UCSD-AML1 (cell line): ENCODE data around the gene JPH2.

Experiments
- DNase-seq: peaks from one replicate; lab custom pipeline; 2025; ENCODE audit not compliant: unreplicated experiment; lab: John Stamatoyannopoulos, UW

Gene JPH2

DNA sequence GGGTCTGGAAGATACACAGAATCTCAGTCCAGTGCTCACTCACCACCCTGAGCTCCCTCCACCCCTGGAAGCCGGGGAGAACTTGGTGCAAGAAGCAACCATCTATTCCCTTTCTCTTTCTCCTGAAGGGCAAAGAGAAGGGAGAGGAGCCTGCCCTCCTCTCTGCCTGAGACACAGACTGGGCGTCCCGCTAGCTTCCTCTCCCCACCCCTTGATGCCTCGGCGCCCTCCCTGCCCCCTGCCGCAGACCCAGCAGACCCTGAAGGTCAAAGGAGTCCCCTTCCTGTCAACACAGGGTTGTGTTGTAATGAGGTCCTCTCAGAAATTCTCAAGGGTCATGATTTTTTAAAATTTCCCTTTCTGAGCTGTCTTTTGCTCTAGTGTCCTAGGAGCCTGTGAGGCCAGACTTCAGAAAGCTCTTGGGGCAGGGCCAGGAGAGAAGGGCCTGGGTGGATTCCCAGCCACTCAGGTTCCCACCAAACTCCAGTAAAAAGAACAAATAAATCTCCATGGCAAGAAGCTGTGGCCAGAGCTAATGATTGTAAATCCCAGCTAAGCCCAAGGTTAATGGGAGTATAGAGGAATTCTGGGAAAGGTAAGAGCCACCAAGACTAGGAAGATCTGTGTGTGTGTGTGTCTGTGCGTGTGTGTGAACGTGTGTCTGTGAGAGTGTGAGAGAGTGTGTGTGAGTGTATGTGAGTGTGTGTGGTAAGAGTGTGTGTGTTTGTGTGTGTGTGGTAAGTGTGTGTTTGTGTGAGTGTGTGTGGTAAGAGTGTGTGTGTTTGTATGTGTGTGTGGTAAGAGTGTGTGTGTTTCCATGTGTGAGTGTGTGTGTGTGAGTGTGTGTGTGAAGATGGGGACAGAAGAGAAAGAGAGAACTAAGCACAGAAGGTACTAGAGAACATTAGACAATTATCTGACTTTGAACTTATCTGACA lies 1.1 kb upstream of the JPH2 start:
- DNase-seq = no peak

DNA sequence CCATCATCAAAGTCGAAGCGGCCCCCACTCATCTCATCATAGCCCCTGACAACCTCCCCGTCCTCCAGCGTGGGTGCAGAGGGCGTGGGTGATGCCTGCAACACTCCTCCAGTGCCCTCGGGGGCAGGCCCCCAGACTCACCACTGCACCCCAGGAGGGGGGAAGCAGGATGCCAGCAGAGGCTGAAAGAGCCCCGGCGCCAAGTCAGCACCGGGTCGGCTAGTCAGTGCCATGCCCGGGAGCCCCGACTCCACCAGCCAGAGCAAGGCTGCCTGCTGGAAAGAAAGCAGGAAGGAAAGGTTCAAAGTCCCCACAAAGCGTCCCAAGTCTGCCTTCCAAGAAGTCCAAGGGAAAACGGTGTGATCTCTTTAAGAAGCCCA lies 324 bp downstream of the JPH2 start:
- DNase-seq = no peak

DNA sequence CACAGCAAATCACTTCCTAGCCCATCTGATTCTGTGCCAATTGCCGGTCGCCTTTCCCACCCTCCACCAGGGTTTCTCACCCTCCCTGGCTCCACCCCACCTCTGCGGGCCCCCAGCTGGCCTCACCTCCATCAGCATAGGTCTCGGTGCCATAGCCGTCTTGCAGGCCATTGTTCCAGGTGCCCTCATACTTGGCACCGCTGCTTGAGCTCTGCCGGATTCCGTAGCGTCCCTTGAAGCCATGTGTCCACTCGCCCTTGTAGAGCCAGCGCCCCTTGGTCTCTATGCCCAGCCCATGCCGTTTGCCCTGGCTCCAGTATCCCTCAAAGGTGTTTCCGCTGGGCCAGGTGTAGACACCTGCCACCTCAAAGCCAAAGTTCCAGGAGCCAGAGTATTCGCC lies 787 bp downstream of the JPH2 start:
- DNase-seq = no peak

DNA sequence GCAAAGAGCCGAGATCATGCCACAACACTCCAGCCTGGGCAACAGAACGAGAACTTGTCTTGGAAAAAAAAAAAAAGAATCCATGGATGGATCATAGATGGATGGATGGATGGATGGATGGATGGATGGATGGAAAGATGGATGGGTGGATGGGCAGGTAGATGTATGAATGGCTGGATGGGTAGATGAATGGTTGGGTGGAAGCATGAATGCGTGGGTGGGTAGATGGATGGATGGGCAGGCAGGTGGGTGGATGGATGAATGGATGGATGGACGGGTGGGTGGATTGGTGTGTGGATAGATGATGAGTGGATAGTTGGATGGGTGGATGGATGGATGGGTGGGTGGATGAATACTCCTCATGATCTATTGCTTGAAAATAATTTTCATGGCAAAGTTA lies 1.4 kb downstream of the JPH2 start:
- no peak for DNase-seq

DNA sequence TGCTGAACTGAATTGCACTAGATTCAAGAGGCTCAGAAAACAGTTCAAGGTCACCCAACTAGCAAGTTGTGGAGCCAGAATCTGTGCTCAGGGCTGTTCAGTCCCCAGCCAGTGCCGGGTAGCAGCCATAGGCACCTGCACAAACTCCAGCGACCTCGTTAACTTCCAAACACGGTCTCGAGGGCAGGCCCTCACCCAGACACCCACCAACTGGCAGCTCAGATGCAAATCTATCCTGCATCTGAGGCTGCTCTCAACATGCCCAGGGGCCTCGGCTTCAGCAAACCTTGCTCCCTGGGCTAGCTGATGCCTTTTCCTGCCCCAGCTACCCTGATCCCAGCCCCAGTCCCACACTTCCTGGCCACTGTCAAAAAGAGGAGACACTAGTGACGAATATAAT lies 3.7 kb downstream of the JPH2 start:
- no peak for DNase-seq

DNA sequence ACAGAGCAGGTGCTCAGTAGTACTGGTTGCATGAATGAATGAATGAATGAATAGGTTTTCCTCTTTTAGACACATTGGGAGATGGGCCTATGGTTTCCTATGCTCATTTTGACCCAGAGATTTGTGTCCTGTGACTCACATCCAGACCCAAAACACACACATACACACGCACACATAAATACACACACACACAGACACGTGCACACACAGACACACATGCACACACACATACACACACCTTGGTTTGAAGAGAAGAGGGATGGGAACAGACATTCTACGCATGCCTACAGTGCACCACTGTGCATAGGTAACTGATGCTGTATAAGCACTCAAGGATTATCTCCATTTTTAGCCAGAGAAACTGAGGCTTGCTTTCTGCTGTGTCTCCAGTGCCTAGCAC lies 4.1 kb downstream of the JPH2 start:
- no peak for DNase-seq

DNA sequence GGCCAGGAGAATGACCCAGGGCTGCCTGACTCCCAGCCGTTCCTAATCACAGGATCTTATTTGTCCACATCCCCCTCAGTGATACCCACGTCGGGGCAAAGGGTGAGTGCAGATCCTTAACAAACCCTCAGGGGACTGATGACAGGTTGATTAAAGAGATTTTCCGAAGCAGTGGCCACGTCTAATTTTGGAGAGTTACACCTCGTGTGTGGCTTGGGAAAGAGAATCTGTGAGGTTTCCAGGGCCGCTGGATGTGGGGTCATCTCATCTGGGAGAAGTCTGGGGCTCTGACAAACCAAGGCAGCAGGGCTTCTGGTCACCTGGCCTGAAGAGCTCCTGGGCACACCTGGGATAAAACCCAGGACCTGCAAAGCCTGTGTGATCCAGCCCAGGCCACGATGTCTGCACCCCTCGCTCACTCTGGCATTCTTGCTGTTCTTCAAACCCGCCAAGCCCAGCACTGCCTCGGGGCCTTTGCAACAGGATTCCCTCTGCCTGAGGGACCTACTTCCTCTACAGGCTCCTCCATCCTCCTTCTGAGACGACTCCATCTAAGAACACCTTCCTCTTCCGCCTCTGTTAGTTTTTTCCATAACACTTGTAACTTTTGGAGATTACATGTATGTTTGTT lies 4.7 kb downstream of the JPH2 start:
- no peak for DNase-seq

DNA sequence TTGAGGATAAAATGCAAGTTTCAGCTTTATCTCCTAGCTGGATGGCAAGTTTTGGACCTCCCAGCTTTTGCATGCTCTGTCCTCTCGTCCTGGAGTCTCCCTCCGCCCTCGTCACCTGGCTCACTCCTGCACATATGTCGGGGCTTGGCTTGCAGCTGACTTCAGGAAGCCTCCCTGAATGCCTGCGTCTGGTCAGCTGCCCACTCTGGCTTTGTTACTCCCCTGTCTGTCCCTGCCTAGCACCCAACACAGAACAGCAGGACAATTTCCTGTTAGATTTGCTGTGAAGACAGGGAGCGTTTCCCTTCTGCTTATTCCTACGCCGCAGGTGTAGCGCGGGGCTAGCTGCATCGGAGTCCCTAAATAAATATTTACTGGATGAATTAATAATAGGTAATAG lies 5.4 kb downstream of the JPH2 start:
- DNase-seq = no peak

DNA sequence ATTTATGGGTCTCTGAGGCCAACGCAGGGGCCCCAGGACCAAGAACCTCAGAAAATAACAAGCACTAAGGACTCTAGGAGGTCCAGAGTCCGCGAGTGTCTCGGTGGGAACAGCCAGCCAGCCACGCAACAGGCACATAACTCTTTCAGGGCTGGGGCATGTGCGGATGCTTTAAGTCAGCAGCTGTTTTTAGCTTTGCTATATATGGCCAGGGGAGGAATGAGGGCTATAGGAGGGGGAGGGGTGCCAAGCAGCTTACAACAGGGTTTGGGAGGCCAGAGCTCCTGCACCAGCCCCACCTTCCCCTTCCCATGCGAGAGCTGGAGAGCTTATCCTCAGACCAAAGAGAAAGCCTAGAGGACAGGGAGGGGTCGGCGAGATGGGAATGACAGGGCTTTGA lies 6.2 kb downstream of the JPH2 start:
- DNase-seq = no peak

DNA sequence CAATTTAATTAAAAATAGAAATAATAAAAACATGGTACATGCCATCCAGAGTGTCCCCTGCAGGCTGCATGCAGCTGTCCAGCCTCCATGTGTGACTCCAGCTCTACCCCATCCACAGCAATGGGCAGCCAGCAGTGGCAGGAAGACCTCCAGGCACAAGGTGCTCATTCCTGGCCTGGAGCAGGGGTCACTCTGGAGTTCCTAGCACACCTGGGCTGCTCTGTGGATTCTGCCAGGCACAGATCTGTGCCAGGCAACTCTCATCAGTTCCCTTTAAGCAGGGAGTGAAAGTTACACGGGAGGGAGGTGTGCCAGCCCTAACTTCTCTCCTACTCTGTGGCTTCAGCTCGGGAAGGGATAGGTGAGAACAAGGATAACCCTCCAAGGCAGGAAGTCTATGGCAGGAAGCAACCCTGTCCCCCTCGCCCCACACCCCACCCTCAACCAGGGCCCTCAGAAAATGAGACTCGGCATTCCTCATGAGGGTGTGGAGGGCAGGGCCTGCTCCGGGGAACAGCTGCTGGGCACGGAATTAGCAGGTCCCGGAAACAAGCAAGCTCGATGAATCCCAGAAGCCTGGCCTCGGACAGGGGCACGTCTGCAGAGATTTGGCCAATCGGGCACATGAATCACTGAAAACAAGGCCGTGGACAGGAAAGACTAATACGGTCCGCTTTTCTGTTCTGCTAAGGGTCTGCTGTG lies 10.0 kb downstream of the JPH2 start:
- DNase-seq = no peak

DNA sequence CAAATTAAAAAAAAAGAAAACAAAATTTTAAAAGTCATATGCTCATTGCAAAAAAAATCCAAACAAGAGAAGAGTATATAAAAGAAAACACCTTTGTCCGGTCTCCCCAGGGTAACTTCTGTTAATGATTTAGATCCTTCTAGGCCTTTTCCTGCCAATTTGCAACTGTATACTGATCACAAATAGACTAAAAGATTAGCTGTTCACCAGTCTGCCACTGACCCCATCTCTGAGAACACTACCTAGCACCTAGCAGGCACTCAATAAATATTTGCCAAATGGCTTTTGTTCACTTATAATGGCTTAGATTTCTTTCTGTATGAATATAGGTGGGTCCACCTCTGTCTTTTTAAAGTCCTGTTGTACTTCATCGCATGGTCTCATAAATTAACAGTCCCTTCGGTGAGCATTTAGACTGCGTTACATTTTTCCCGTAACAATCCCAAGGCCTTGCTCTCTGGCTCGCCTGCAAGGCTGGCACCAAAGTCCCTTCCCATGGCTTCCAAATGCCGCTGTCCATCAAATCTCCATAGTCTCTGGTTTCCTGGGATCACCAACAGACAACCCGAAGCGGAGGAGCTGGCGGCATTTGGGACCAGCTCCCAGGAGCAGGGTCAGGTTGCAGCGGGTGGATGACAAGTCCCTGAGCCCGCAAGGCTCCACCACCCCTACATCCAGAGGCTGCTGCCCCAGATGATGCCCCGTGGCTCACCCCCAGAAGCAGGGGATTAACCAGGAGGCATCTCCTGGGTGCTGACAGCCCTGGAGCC lies 11.8 kb downstream of the JPH2 start:
- no peak for DNase-seq

DNA sequence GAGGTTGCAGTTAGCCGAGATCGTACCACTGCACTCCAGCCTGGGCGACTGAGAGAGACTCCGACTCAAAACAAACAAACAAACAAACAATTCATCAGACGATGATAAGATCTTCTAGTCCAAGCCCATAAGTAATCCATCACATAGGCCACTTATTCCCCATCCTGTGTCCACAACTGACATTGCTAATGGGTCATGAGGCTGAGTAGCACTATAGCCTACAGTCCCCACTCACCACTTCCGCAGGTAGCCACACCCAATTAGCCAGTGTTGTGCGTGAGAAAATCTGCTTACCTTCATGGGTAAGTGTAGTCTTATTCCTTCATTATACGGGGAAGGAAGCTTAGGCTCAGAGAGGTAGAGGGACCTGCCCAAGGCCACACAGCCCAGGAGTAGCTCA lies 13.1 kb downstream of the JPH2 start:
- DNase-seq = no peak

DNA sequence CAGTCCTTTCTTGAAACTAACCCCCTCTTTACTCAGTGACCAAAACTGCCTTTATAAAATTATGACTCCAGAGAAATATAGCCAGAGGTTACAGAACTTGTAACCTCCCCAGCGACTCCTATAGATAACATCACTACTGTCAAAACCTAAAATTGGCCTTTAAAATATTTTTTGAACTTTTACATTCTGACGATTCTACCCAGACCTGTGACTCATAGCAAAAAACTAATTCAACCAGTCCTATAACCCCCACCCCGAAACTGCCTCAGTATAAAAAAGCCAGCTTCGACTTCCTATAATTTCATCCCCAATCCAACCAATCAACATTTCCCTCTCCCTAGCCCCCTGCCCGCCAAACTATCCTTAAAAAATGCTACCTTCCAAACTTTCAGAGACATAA lies 13.9 kb downstream of the JPH2 start:
- no peak for DNase-seq

DNA sequence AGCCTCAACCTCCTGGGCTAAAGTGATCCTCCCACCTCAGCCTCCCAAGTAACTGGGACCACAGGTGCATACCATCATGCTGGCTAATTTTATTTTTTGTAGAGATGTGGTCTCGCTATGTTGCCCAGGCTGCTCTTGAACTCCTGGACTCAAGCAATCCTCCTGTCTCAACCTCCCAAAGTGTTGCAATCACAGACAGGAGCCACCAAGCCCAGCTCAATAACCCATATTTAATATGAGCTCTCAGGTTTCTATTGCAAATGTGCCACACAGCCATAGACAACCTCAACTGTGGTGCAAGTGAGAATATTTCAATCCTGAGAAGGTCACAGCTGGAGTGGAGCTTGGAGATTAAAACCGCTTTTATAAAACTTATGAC lies 14.4 kb downstream of the JPH2 start:
- no peak for DNase-seq

DNA sequence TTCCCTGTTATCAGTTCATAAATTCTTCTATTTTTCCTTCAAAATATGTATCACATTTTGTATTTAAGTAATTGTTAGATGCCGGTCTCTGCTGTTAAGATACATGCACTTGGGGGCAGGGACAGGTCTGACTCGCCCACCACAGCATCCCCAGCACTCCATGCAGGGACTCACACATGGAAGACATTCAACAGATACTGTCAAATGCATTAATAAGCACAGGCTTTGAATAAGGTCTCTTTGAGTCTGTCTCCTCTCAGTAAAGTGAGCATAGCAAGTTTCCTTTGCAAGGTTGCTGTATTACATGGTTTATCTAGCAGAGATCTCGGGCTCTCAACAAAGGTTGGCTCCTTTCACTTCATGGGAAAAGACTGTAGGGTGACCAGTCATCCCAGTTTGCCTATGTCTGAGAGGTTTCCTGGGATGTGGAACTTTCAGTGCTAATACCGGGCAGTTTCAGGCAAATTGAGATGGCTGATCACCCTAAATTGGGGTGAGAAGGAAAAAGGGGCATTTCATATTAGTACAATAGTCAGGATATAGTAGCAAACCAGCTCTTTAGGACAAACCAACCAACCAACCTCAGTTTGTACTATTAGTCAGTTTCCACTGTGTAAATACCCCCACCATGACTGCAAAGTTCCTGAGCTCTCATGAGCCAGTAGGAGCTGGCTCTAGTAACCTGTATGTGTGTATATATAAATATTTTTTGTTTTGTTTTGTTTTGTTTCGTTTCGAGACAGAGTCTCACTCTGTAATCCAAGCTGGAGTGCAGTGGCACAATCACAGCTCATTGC lies 15.0 kb downstream of the JPH2 start:
- DNase-seq = no peak

DNA sequence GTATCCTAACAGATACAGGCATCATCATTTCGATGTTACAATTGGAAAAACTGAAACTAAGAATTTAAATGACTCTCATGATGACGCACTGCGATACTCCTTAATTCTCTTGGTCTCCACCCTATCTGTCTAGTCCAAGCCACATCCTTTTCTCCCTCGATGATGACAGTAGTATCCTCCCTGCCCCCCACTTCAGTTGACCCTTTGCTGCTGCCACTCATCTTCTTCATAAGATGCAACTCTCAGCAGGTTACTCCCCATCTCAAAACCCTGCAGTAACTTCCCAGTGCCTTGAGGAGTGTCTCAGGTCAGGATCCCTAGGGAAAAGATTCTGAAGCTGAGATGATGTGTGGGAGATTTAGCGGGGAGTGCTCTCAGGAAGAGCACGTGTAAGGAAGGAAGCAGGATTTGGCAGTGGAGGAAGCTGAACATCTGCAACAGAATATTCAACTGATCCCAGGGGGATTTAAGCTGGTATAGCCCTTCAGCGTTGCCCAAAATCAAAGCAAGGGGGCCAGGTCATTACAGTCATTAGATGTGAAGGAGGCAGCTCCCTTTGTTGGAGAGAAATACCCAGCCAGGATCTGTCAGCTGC lies 16.1 kb downstream of the JPH2 start:
- no peak for DNase-seq

DNA sequence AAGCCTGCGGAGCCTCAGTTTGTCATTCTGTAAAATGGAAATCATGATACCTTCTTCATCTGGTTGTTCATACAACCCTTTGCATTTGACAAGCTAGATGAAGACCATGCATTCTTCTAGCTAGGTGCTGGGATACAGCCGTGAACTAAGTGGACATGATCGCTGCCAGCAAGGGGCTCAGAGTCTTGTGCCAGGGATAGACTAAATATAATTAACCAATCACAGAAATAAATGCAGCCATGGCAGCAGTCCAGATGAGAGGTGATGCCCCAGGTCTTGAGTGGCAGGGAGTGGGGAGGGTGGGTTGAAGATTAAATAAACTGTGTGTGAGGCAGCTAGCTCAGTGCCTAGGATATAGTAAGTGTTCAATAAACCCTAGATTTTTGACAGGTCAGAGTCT lies 19.3 kb downstream of the JPH2 start:
- no peak for DNase-seq

DNA sequence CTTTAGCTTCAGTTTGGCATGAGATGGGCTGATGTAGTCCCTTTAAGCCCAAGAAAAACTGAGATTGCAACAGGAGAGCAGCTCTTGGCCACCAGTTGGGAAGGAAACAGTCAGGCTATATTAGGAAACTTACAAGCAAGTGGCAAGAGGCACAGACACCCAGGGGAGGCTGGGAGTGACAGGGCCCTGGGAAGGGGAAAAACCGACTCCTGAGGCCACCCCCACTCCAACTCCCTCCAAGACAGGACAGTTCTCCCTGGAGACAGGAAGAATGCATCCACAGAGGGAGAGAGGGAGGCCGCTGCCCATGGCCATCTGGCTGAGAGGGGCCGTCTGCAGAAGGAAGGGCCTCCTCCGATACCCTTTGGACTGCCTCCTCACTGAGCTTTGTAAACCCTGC lies 20.5 kb downstream of the JPH2 start:
- DNase-seq = no peak

DNA sequence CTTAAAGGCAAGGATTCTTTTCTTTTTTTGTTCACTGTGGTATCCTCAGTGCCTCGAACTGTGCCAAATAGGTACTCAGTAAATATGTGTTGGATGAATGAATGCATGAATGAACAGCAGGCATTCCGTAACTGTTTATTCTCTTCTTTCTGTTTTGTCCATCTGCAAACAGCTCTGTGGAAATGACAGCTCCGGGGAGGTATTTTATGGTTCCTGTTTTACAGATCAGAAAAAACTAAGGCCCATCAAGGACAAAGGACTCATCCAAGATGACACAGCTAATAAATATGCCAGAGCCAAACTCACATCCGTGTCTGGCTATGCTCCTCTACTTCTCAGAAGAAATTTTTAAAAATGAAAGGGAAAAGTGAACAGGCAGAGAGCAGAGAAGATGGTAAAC lies 21.0 kb downstream of the JPH2 start:
- no peak for DNase-seq

DNA sequence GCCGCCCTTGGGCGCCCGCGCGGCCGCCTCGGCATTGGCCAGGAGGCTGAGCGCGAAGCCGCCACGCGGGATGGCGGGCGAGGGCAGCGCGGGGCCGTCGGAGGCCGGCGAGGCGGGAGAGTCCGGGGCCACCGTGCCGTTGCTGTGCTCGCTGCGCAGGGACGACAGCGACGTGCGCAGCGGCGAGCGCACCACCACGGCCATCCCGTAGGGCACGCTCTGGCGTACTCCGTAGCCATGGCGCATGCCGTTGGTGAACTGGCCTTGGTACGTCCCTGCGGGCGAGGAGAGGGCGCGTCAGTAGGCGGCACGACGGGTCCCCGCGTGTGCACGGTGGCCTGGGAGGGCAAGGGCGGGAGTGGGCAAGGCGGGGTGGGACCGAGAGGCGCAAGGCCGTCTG lies 26.9 kb downstream of the JPH2 start:
- DNase-seq = no peak
